IMR-90 (cell line): ENCODE measurements around the gene STRIP1. TPM values are rescaled to one million over a fixed set of nuclear protein-coding genes. Genes with fewer than 3 reads are reported as not detected.

Experiments used
- ATAC-seq: fragments of 200-7000 bp; cut with Tn5 transposase; 2 replicates; pipeline ENCODE4 v1.9.1; 2020; ENCODE audit warnings: low read depth, mild to moderate bottlenecking, moderate library complexity
- BruUV-seq: library from RNA; stranded (reverse); fragments of 400-500 nt; replicated peaks from 2 replicates; lab custom pipeline; 2021; lab: Mats Ljungman, UMichigan
- CTCF ChIA-PET: fragments of 300-600 bp; formaldehyde crosslinking; extraction: SDS; loops from one replicate; lab custom pipeline; 2021; ENCODE audit warnings: antibody characterized with exemption; lab: Yijun Ruan, JAX
- POLR2A ChIA-PET: fragments of 300-600 bp; sonication (Branson Sonifier 250); formaldehyde crosslinking; loops from one replicate; lab custom pipeline; 2022; ENCODE audit warnings: antibody characterized with exemption; ENCODE audit not compliant: unreplicated experiment; lab: Charles Lee
- DNase-seq: peaks from one replicate; pipeline ENCODE4 v3.0.0; 2013
- H2AFZ ChIP-seq: replicated peaks from 2 replicates; pipeline ENCODE3; 2013; ENCODE audit warnings: low read length, mild to moderate bottlenecking; ENCODE audit not compliant: poor library complexity
- H2AK5ac ChIP-seq: 2 replicates; pipeline ENCODE4 v1.6.1; 2013; ENCODE audit warnings: low read depth, low read length, inconsistent platforms
- H2AK9ac ChIP-seq: replicated peaks from 2 replicates; pipeline ENCODE3; 2013; ENCODE audit warnings: mild to moderate bottlenecking, low read depth, low read length, moderate library complexity; ENCODE audit not compliant: poor library complexity
- H2BK120ac ChIP-seq: 2 replicates; pipeline ENCODE4 v1.6.1; 2013; ENCODE audit warnings: low read depth, low read length, inconsistent platforms
- H2BK15ac ChIP-seq: 3 replicates; pipeline ENCODE4 v1.6.1; 2013; ENCODE audit warnings: low read depth, low read length, inconsistent platforms
- H2BK20ac ChIP-seq: 2 replicates; pipeline ENCODE4 v1.6.1; 2013; ENCODE audit warnings: low read depth, mild to moderate bottlenecking, inconsistent platforms, low read length, moderate library complexity
- H2BK5ac ChIP-seq: 2 replicates; pipeline ENCODE4 v1.6.1; 2013; ENCODE audit warnings: mild to moderate bottlenecking, low read depth, low read length, inconsistent platforms; ENCODE audit not compliant: poor library complexity, severe bottlenecking
- H3K14ac ChIP-seq: replicated peaks from 2 replicates; pipeline ENCODE4 v1.6.1; 2013; ENCODE audit warnings: low read depth, low read length, inconsistent platforms
- H3K18ac ChIP-seq: 2 replicates; pipeline ENCODE4 v1.6.1; 2013; ENCODE audit warnings: low read depth, low read length, control low read depth
- H3K23ac ChIP-seq: 2 replicates; pipeline ENCODE4 v1.6.1; 2013; ENCODE audit warnings: low read depth, low read length, inconsistent platforms
- H3K27ac ChIP-seq: 2 replicates; pipeline ENCODE4 v1.5.1; 2013; ENCODE audit warnings: mild to moderate bottlenecking, control low read depth, low read length; ENCODE audit not compliant: insufficient read depth
- H3K27me3 ChIP-seq: 2 replicates; pipeline ENCODE4 v1.6.1; 2013; ENCODE audit warnings: low read length; ENCODE audit not compliant: control insufficient read depth, insufficient read depth
- H3K36me3 ChIP-seq: 2 replicates; pipeline ENCODE4 v1.6.1; 2013; ENCODE audit warnings: low read length, mixed read lengths; ENCODE audit not compliant: control insufficient read depth, insufficient read depth
- H3K4ac ChIP-seq: 2 replicates; pipeline ENCODE4 v1.6.1; 2013; ENCODE audit warnings: low read depth, low read length, inconsistent platforms
- H3K4me1 ChIP-seq: 2 replicates; pipeline ENCODE4 v1.6.1; 2013; ENCODE audit warnings: low read length, mixed read lengths; ENCODE audit not compliant: control insufficient read depth, insufficient read depth
- H3K4me2 ChIP-seq: 2 replicates; pipeline ENCODE4 v1.6.1; 2013; ENCODE audit warnings: low read depth, mild to moderate bottlenecking, control low read depth, low read length, moderate library complexity
- H3K4me3 ChIP-seq: 2 replicates; pipeline ENCODE4 v1.5.1; 2013; ENCODE audit warnings: low read depth, mild to moderate bottlenecking, control low read depth, low read length, moderate library complexity; ENCODE audit not compliant: insufficient read depth
- H3K56ac ChIP-seq: 2 replicates; pipeline ENCODE4 v1.6.1; 2013; ENCODE audit warnings: low read length, inconsistent platforms; ENCODE audit not compliant: insufficient read depth; ENCODE audit errors: extremely low read depth
- H3K79me1 ChIP-seq, 2 experiments: 2 replicates each; pipeline ENCODE4 v1.6.1; 2013; ENCODE audit warnings: low read length in 2 of 2, inconsistent platforms in 1 of 2, low read depth in 1 of 2
- H3K9ac ChIP-seq: 2 replicates; pipeline ENCODE4 v1.6.1; 2013; ENCODE audit warnings: low read depth, low read length, control low read depth
- H3K9me1 ChIP-seq: 2 replicates; pipeline ENCODE4 v1.6.1; 2013; ENCODE audit warnings: low read length, inconsistent platforms; ENCODE audit not compliant: insufficient read depth
- H3K9me3 ChIP-seq: 2 replicates; pipeline ENCODE4 v1.6.1; 2013; ENCODE audit warnings: low read length; ENCODE audit not compliant: control insufficient read depth, insufficient read depth
- H4K20me1 ChIP-seq: 2 replicates; pipeline ENCODE4 v1.6.1; 2013; ENCODE audit warnings: low read length, inconsistent platforms; ENCODE audit not compliant: insufficient read depth
- H4K5ac ChIP-seq: 2 replicates; pipeline ENCODE4 v1.6.1; 2013; ENCODE audit warnings: mild to moderate bottlenecking, low read depth, low read length, control low read depth
- H4K8ac ChIP-seq, 2 experiments: 2 replicates each; pipeline ENCODE4 v1.6.1; 2013; ENCODE audit warnings: low read depth in 2 of 2, low read length in 2 of 2, control low read depth in 1 of 2, inconsistent platforms in 1 of 2
- H4K91ac ChIP-seq: 2 replicates; pipeline ENCODE4 v1.6.1; 2013; ENCODE audit warnings: low read depth, low read length, inconsistent platforms; ENCODE audit not compliant: insufficient read depth
- BHLHE40 ChIP-seq: fragments of 150-350 bp; IDR thresholded peaks from 2 replicates; pipeline ENCODE4 v1.6.1; 2016; ENCODE audit warnings: mild to moderate bottlenecking, low read depth, low read length
- CEBPB ChIP-seq: IDR thresholded peaks from 2 replicates; pipeline ENCODE4 v1.6.1; 2012; ENCODE audit warnings: low read depth, low read length, improper control_type of control experiment
- CHD1 ChIP-seq: IDR thresholded peaks from 2 replicates; pipeline ENCODE4 v1.6.1; 2012; ENCODE audit warnings: low read depth, low read length, improper control_type of control experiment
- CTCF ChIP-seq: conservative IDR thresholded peaks from 2 replicates; pipeline ENCODE4 v1.5.1; 2012; ENCODE audit warnings: mild to moderate bottlenecking, low read depth, low read length, improper control_type of control experiment
- MAFK ChIP-seq: IDR thresholded peaks from 2 replicates; pipeline ENCODE4 v1.6.1; 2012; ENCODE audit warnings: low read depth, low read length, improper control_type of control experiment
- MAZ ChIP-seq: IDR thresholded peaks from 2 replicates; pipeline ENCODE4 v1.6.1; 2012; ENCODE audit warnings: low read depth, mild to moderate bottlenecking, low read length, improper control_type of control experiment, moderate library complexity, borderline replicate concordance
- NFE2L2 ChIP-seq: fragments of 150-350 bp; IDR thresholded peaks from 2 replicates; pipeline ENCODE4 v1.6.1; 2016; ENCODE audit warnings: low read depth, mild to moderate bottlenecking, low read length
- POLR2A ChIP-seq: IDR thresholded peaks from 2 replicates; pipeline ENCODE4 v1.6.1; 2012; ENCODE audit warnings: mild to moderate bottlenecking, low read depth, low read length
- SMC3 ChIP-seq: fragments of 150-350 bp; IDR thresholded peaks from 2 replicates; pipeline ENCODE4 v1.6.1; 2016; ENCODE audit warnings: low read depth, mild to moderate bottlenecking, antibody characterized with exemption, low read length, moderate library complexity
- WGBS, 2 experiments: methylation state at CpG; one replicate each; pipeline versions ENCODE4 v1.1.5 to v1.1.7; 2013; ENCODE audit warnings: missing lambda C conversion rate in 2 of 2; ENCODE audit not compliant: insufficient read length in 1 of 2; ENCODE audit errors: extremely low coverage in 2 of 2; 5-methylcytosine and 5-hydroxymethylcytosine counted together
- dilution Hi-C: fragments of 300-500 bp; cut with HindIII; formaldehyde crosslinking; loops from one replicate; pipeline ENCODE4 v1.14.3; 2018; ENCODE audit warnings: low sequenced_read_pairs; ENCODE audit not compliant: unreplicated experiment
- in situ Hi-C: fragments of 300-500 bp; cut with MboI; formaldehyde crosslinking; loops from 3 replicates; pipeline ENCODE4 v1.14.3; 2019; ENCODE audit warnings: low sequenced_read_pairs, inconsistent platforms, mixed read lengths
- intact Hi-C: fragments of 100-400 bp; cut with micrococcal nuclease; formaldehyde crosslinking; loops from 2 replicates; pipeline ENCODE4 v1.10.0; 2022
- polyA plus RNA-seq, 3 experiments: library from polyadenylated mRNA; depleted of rRNA; stranded (reverse); fragments of >200 nt; gene quantifications; 2 replicates each; pipeline ENCODE4 v1.2.3, GENCODE V29; 2012; ENCODE audit warnings: low replicate concordance in 1 of 3
- total RNA-seq: library from RNA; depleted of rRNA; stranded (reverse); fragments of >200 nt; gene quantifications from 2 replicates; pipeline ENCODE4 v1.2.3, GENCODE V29; 2012
- TF ChIP-seq, protein P1 (sequence below): fragments of 150-350 bp; IDR thresholded peaks from 2 replicates; pipeline ENCODE4 v1.6.1; 2016; ENCODE audit warnings: low read depth, mild to moderate bottlenecking, low read length, moderate library complexity, borderline replicate concordance

Gene STRIP1
- total and polyA plus RNA-seq, 2 of the 4 experiments (the other 2 are of a cell fraction): 30.4 to 33.5 TPM

DNA sequence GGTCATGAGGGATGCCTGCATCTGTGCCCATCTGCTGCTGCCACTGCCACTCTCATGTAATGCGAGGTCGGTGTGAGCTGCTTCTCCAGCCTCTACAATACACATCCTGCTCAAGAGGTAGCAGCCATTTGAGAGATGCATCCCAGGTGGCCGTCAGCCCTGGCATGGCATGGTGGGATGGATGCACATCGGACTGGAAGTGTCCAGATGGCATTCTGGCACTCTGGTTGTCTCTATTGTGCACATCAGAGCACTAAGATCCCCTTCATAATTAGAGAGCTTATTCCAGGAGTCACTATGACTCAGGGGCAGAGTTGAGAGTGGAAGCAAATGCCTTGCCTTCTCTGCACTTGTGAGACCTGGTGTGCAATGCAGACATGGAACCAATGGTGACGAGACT lies 3.8 kb downstream of the STRIP1 start:
- H3K9me1 ChIP-seq: peaks cover 11% of the 10 kb centered on the region; the same call in 1 of the 2 replicates
- H2BK15ac ChIP-seq: no peak overlapping the region
- no peak overlapping the region for H3K56ac ChIP-seq
- peaks cover 14% of the 10 kb centered on the region for H4K20me1 ChIP-seq
- H3K27ac ChIP-seq: no peak overlapping the region
- no peaks in the 10 kb centered on the region for H3K4me1 ChIP-seq
- no peak overlapping the region for H2BK20ac ChIP-seq
- no peak overlapping the region for H3K14ac ChIP-seq
- H3K9me3 ChIP-seq: no peaks in the 10 kb centered on the region
- H2BK120ac ChIP-seq: no peak overlapping the region
- no peak overlapping the region for H3K9ac ChIP-seq
- no peak overlapping the region for H3K4me3 ChIP-seq
- POLR2A ChIA-PET: no interaction called here
- H4K91ac ChIP-seq: no peak overlapping the region
- no peak overlapping the region for H3K23ac ChIP-seq
- H3K4ac ChIP-seq: no peak overlapping the region
- no peak for ATAC-seq
- in situ Hi-C loops (no loop called here), intact Hi-C loops (no loop called here), dilution Hi-C loops (no loop called here)
- H4K8ac ChIP-seq: no peak overlapping the region
- no peak overlapping the region for H2AFZ ChIP-seq
- H2BK5ac ChIP-seq: no peak overlapping the region
- no peaks in the 10 kb centered on the region for H3K27me3 ChIP-seq
- H4K5ac ChIP-seq: no peak overlapping the region
- no peak for DNase-seq
- no peak overlapping the region for H2AK5ac ChIP-seq
- TF ChIP-seq MAFK: no peak
- no peak for TF ChIP-seq CTCF
- no peak for TF ChIP-seq SMC3
- no peak for TF ChIP-seq CEBPB
- TF ChIP-seq MAZ: no peak
- TF ChIP-seq, protein P1, sequence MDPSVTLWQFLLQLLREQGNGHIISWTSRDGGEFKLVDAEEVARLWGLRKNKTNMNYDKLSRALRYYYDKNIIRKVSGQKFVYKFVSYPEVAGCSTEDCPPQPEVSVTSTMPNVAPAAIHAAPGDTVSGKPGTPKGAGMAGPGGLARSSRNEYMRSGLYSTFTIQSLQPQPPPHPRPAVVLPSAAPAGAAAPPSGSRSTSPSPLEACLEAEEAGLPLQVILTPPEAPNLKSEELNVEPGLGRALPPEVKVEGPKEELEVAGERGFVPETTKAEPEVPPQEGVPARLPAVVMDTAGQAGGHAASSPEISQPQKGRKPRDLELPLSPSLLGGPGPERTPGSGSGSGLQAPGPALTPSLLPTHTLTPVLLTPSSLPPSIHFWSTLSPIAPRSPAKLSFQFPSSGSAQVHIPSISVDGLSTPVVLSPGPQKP: no peak
- no peak for TF ChIP-seq CHD1
- no peak for TF ChIP-seq POLR2A
- no peak for TF ChIP-seq NFE2L2
- no peak for TF ChIP-seq BHLHE40
- H3K4me2 ChIP-seq: no peak overlapping the region
- no peak overlapping the region for H2AK9ac ChIP-seq
- H3K18ac ChIP-seq: no peak overlapping the region
- 93% methylated on average over 4 of the region's 5 CpGs; no CpG with 5 or more reads in 1 of the 2 experiments for WGBS, 2 experiments
- BruUV-seq: no TSS peak
- CTCF ChIA-PET: interaction anchor here (0.6 kb wide), 1 partner anchor 10 kb away, joined by 5 read pairs; no protein-coding TSS in a partner anchor
- H3K79me1 ChIP-seq: peaks cover 30 to 58% of the 10 kb centered on the region in 2 experiments
- H3K36me3 ChIP-seq: peaks cover 44% of the 10 kb centered on the region
